HG03095 (cell line): ENCODE data around the gene USP17L10.
"Not testable (repeated sequence)": the region's sequence is repeated elsewhere in the genome, so short reads cannot be mapped to it uniquely, and the experiment has no call there.

Source experiments
- ATAC-seq: cut with Tn5 transposase; IDR thresholded peaks from one replicate; pipeline ENCODE4 v1.9.1; 2021; ENCODE audit warnings: moderate library complexity; ENCODE audit not compliant: unreplicated experiment

Gene USP17L10, protein sequence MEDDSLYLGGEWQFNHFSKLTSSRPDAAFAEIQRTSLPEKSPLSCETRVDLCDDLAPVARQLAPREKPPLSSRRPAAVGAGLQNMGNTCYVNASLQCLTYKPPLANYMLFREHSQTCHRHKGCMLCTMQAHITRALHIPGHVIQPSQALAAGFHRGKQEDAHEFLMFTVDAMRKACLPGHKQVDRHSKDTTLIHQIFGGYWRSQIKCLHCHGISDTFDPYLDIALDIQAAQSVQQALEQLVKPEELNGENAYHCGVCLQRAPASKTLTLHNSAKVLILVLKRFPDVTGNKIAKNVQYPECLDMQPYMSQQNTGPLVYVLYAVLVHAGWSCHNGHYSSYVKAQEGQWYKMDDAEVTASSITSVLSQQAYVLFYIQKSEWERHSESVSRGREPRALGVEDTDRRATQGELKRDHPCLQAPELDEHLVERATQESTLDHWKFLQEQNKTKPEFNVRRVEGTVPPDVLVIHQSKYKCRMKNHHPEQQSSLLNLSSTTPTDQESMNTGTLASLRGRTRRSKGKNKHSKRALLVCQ

GRCh38 chr4:9210357-9210756, at the start of gene USP17L10:
TSS of gene USP17L10 (plus strand) at chr4:9210657. CDS start at chr4:9210657, 0 bp downstream.
- not testable (repeated sequence) for ATAC-seq

DNA sequence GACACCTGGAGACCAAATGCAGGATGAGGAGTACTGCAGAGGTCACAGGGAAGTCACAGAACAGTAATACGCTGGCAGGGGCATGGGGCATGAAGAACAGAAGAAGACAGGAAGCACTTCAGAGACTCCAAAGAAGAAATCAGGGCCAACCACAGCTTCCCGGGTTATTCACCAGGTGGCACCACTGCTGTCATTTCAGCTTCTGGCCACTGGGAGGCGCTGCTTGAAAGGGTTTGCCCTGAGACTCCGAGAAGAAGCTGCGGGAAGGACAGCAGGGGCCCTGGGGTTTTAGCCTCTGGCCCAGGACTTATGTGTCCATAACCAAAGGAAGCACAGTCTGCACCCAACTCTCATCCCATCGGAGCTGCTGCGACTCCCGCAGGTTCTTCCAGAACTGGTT, 44.5 kb upstream of the USP17L10 start:
- ATAC-seq: not testable (repeated sequence)

GRCh38 chr4:9169791-9170459, 40.5 kb upstream of the USP17L10 start, which contains the start of gene FAM90A26:
TSS of gene FAM90A26 (plus strand) at chr4:9170409. CDS start at chr4:9173173, 2,764 bp downstream.
- ATAC-seq: not testable (repeated sequence)

DNA sequence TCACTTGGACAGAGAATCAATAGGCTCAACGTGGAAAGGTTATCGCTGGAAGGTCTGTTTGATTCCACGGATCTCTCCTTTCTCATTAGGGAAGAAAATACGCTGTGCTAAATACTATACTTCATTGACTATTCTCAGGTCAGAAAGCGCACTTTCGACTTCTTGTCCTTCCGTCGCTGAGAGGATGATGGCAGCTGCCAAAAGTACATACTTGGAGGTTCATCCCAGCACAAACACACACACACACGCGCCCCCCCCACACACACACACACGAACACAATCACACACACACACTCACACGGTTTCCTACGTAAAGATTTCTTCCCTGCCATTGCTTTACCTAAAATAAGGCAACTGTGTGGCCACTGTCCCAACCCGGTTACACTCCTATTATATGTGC, 4.2 kb downstream of the USP17L10 start:
- not testable (repeated sequence) for ATAC-seq

DNA sequence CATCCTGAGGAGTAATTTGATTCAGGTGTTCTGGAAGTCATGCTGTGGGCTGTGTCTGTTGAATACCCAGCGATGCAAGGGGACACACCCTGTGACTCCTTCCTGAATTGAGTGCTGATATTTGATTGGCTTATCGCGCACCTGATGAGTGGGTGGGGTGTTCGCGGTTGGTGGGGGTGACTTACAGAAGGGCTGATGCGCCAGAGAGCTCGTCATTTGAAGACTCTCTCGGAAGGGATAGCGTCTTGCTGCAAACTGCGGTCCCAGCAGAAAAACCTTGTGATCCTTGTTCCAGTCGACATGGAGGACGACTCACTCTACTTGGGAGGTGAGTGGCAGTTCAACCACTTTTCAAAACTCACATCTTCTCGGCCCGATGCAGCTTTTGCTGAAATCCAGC, 4.6 kb downstream of the USP17L10 start, which contains the start of gene USP17L11:
USP17L11 (plus strand) TSS at position 301 of the 400 bp plus-strand sequence; CDS start at position 301, 0 bp downstream.
- not testable (repeated sequence) for ATAC-seq

- not testable (repeated sequence) for ATAC-seq
Measured at GRCh38 chr4:9219852-9220251, 9.4 kb downstream of the USP17L10 start, which contains the start of gene USP17L12. TSS of gene USP17L12 (plus strand) at chr4:9220152. CDS start at chr4:9220152, 0 bp downstream.

- not testable (repeated sequence) for ATAC-seq
Measured at GRCh38 chr4:9224596-9224995, 14.1 kb downstream of the USP17L10 start, which contains the start of gene USP17L13. TSS of gene USP17L13 (plus strand) at chr4:9224896. CDS start at chr4:9224896, 0 bp downstream.

DNA sequence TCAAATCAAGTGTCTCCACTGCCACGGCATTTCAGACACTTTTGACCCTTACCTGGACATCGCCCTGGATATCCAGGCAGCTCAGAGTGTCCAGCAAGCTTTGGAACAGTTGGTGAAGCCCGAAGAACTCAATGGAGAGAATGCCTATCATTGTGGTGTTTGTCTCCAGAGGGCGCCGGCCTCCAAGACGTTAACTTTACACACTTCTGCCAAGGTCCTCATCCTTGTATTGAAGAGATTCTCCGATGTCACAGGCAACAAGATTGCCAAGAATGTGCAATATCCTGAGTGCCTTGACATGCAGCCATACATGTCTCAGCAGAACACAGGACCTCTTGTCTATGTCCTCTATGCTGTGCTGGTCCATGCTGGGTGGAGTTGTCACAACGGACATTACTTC, 19.8 kb downstream of the USP17L10 start:
- not testable (repeated sequence) for ATAC-seq

DNA sequence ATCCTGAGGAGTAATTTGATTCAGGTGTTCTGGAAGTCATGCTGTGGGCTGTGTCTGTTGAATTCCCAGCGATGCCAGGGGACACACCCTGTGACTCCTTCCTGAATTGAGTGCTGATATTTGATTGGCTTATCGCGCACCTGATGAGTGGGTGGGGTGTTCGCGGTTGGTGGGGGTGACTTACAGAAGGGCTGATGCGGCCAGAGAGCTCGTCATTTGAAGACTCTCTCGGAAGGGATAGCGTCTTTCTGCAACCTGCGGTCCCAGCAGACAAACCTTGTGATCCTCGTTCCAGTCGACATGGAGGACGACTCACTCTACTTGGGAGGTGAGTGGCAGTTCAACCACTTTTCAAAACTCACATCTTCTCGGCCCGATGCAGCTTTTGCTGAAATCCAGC, 23.6 kb downstream of the USP17L10 start, which contains the start of gene USP17L15:
USP17L15 (plus strand) TSS at position 301 of the 400 bp plus-strand sequence; CDS start at position 301, 0 bp downstream.
- ATAC-seq: not testable (repeated sequence)

GRCh38 chr4:9238461-9238860, 28.0 kb downstream of the USP17L10 start:
- ATAC-seq: not testable (repeated sequence)

GRCh38 chr4:9243579-9243978, 33.1 kb downstream of the USP17L10 start, which contains the start of gene USP17L17:
TSS of gene USP17L17 (plus strand) at chr4:9243879. CDS start at chr4:9243879, 0 bp downstream.
- not testable (repeated sequence) for ATAC-seq

GRCh38 chr4:9247953-9248680, 37.7 kb downstream of the USP17L10 start, which contains the start of gene USP17L18:
TSS of gene USP17L18 (plus strand) at chr4:9248630. CDS start at chr4:9248630, 0 bp downstream.
- ATAC-seq: not testable (repeated sequence)

- not testable (repeated sequence) for ATAC-seq
Measured at GRCh38 chr4:9253078-9253477, 42.6 kb downstream of the USP17L10 start, which contains the start of gene USP17L19. TSS of gene USP17L19 (plus strand) at chr4:9253378. CDS start at chr4:9253378, 0 bp downstream.

DNA sequence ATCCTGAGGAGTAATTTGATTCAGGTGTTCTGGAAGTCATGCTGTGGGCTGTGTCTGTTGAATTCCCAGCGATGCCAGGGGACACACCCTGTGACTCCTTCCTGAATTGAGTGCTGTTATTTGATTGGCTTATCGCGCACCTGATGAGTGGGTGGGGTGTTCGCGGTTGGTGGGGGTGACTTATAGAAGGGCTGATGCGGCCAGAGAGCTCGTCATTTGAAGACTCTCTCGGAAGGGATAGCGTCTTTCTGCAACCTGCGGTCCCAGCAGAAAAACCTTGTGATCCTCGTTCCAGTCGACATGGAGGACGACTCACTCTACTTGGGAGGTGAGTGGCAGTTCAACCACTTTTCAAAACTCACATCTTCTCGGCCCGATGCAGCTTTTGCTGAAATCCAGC, 47.4 kb downstream of the USP17L10 start, which contains the start of gene USP17L20:
USP17L20 (plus strand) TSS at position 301 of the 400 bp plus-strand sequence; CDS start at position 301, 0 bp downstream.
- ATAC-seq: not testable (repeated sequence)
